IgD-negative memory B cell (primary cell): ENCODE measurements around the gene TDRD7. TPM values are rescaled to one million over a fixed set of nuclear protein-coding genes. Genes with fewer than 3 reads are reported as not detected.

Experiments used
- H3K27ac Mint-ChIP-seq, 3 donors: one replicate each; pipeline ENCODE4 v1.8.0; 2020 to 2022; ENCODE audit warnings: mild to moderate bottlenecking in 3 of 3, mixed read lengths in 3 of 3, moderate library complexity in 1 of 3
- H3K27me3 Mint-ChIP-seq: one replicate; pipeline ENCODE4 v1.8.0; 2021; ENCODE audit warnings: mixed read lengths
- H3K36me3 Mint-ChIP-seq: one replicate; pipeline ENCODE4 v1.8.0; 2020; ENCODE audit warnings: mild to moderate bottlenecking, mixed read lengths
- H3K4me1 Mint-ChIP-seq, 3 donors: one replicate each; pipeline ENCODE4 v1.8.0; 2020 to 2022; ENCODE audit warnings: mixed read lengths in 3 of 3, mild to moderate bottlenecking in 1 of 3
- H3K4me3 Mint-ChIP-seq, 4 donors: one replicate each; pipeline ENCODE4 v1.8.0; 2020 to 2022; ENCODE audit warnings: mild to moderate bottlenecking in 4 of 4, mixed read lengths in 4 of 4, moderate library complexity in 3 of 4
- H3K9me3 Mint-ChIP-seq, 3 donors: one replicate each; pipeline ENCODE4 v1.8.0; 2020 to 2021; ENCODE audit warnings: mixed read lengths in 3 of 3, mild to moderate bottlenecking in 1 of 3
- polyA plus RNA-seq: library from polyadenylated mRNA; unstranded; fragments of 300-500 nt; fragmentation: Illumina TruSeq; gene quantifications from one replicate; pipeline ENCODE4 v1.2.3, GENCODE V29; 2021

Gene TDRD7
- polyA plus RNA-seq, 1 donor from 2014 or later: 11.1 TPM

DNA sequence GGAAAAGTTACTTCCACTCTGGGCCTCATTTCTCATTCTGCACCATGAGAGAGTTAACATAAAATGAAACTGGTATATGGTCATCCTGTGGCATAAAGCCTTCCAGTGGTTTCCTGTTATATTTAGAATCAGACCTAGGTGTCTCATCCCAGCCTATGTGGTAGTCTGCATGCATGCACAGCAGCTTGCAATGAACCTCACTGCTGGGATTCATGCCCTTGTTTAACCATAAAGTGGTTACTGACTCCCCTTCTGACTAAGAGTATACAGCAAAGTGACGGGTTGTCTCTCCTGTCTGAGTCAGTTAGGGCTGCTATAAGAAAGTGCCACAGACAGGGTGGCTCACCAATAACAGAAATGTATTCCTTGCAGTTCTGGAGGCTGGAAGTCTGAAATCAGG, 14.7 kb upstream of the TDRD7 start:
- Mint-ChIP-seq H3K4me1 (peaks cover 0 to 2% (median 0%) of the 10 kb centered on the region in 3 donors), H3K27ac (no peak overlapping the region), H3K27me3 (no peaks in the 10 kb centered on the region), H3K4me3 (no peak overlapping the region), H3K9me3 (no peaks in the 10 kb centered on the region), H3K36me3 (no peaks in the 10 kb centered on the region)

- Mint-ChIP-seq H3K36me3 (peaks cover 1% of the 10 kb centered on the region), H3K9me3 (peaks cover 5 to 10% (median 6%) of the 10 kb centered on the region in 3 donors), H3K27ac (no peak overlapping the region), H3K4me1 (peaks cover 0 to 2% (median 0%) of the 10 kb centered on the region in 3 donors), H3K27me3 (peaks cover 6% of the 10 kb centered on the region), H3K4me3 (no peak overlapping the region)
Observed at GRCh38 chr9:97398999-97399758, 12.7 kb upstream of the TDRD7 start.

DNA sequence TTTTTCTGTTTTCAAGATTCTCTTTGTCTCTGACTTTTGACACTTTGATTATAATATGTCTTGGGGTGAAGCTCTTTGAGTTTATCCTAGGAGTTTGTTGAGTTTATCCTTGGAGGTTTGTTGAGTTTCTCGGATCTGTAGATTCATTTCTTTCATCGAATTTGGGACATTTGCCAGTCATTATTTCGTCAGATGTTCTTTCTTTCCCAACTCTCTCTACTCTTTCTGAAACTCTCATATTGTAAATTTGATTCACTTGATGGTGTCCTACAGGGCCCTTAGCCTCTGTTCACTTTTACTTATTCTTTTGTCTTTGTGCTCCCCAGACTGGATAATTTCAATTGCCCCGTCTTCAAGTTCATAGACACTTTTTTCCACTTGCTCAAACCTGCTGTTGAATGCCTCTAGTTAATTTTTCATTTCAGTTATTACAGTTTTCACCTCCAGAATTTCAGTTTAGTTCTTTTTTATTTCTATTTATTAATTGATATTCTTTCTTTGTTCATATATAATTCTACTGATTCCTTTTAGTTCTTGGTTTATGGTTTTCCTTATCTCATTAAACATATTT, 8.1 kb upstream of the TDRD7 start:
- Mint-ChIP-seq H3K27me3 (peaks cover 28% of the 10 kb centered on the region), H3K27ac (no peak overlapping the region), H3K36me3 (peaks cover 3% of the 10 kb centered on the region), H3K9me3 (peaks cover 6 to 14% (median 8%) of the 10 kb centered on the region in 3 donors), H3K4me1 (peaks cover 0 to 2% (median 0%) of the 10 kb centered on the region in 3 donors), H3K4me3 (no peak overlapping the region)

DNA sequence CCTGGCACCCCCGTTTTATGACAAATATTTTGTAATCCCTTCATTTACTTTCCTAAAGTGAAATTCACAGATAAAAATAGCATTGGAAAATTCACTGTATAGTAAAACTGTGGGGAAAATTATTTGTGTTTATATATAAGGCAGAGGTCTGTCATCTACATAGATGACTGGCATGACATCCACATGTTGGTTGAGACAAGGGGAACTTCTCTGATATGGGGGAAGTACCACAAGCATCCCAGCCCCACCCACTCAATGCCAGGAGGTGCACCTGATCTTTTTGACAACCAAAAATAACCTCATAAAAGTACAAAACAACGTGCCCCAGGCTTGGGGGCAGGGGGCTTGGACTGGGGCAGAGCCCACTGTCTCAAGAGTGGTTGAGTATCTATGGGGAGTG, 6.3 kb upstream of the TDRD7 start:
- Mint-ChIP-seq H3K4me3 (no peak overlapping the region), H3K36me3 (peaks cover 3% of the 10 kb centered on the region), H3K27me3 (peaks cover 34% of the 10 kb centered on the region), H3K9me3 (peaks cover 6 to 14% (median 10%) of the 10 kb centered on the region in 3 donors), H3K27ac (no peak overlapping the region), H3K4me1 (peaks cover 0 to under 1% (median 0%) of the 10 kb centered on the region in 3 donors)

- peaks cover 6 to 14% (median 10%) of the 10 kb centered on the region in 3 donors for H3K9me3 Mint-ChIP-seq
- H3K36me3 Mint-ChIP-seq: peaks cover 3% of the 10 kb centered on the region
- H3K27ac Mint-ChIP-seq: peak overlapping the region in 1 of 3 donors; percentile 32
- peaks cover 0 to 5% (median 4%) of the 10 kb centered on the region in 3 donors for H3K4me1 Mint-ChIP-seq
- peak overlapping the region in 1 of 4 donors; percentile 50 for H3K4me3 Mint-ChIP-seq
- H3K27me3 Mint-ChIP-seq: peaks cover 34% of the 10 kb centered on the region
Observed at GRCh38 chr9:97406620-97407177, 5.2 kb upstream of the TDRD7 start.

- Mint-ChIP-seq H3K36me3 (peaks cover 3% of the 10 kb centered on the region), H3K27me3 (peaks cover 33% of the 10 kb centered on the region), H3K9me3 (peaks cover 5 to 11% (median 9%) of the 10 kb centered on the region in 3 donors), H3K4me3 (peak overlapping the region in 1 of 4 donors; percentile 4), H3K4me1 (peaks cover 10 to 15% (median 11%) of the 10 kb centered on the region in 3 donors), H3K27ac (no peak overlapping the region)
Observed at GRCh38 chr9:97408562-97408961, 3.3 kb upstream of the TDRD7 start.

GRCh38 chr9:97411440-97411788, 482 bp upstream of the TDRD7 start:
- Mint-ChIP-seq H3K4me3 (peak overlapping the region; percentile 82 to 95 (median 90)), H3K36me3 (peaks cover 1% of the 10 kb centered on the region), H3K27ac (peak overlapping the region; percentile 84 to 95 (median 86)), H3K27me3 (peaks cover 18% of the 10 kb centered on the region), H3K4me1 (peaks cover 16 to 26% (median 22%) of the 10 kb centered on the region in 3 donors), H3K9me3 (peaks cover 0 to 3% (median 0%) of the 10 kb centered on the region in 3 donors)

- Mint-ChIP-seq H3K9me3 (peaks cover 0 to 3% (median 0%) of the 10 kb centered on the region in 3 donors), H3K36me3 (no peaks in the 10 kb centered on the region), H3K27ac (peak overlapping the region; percentile 47 to 72 (median 71)), H3K4me1 (peaks cover 16 to 35% (median 32%) of the 10 kb centered on the region in 3 donors), H3K27me3 (peaks cover 10% of the 10 kb centered on the region), H3K4me3 (peak overlapping the region; percentile 79 to 88 (median 80))
Observed at GRCh38 chr9:97412626-97413385, 910 bp downstream of the TDRD7 start.

DNA sequence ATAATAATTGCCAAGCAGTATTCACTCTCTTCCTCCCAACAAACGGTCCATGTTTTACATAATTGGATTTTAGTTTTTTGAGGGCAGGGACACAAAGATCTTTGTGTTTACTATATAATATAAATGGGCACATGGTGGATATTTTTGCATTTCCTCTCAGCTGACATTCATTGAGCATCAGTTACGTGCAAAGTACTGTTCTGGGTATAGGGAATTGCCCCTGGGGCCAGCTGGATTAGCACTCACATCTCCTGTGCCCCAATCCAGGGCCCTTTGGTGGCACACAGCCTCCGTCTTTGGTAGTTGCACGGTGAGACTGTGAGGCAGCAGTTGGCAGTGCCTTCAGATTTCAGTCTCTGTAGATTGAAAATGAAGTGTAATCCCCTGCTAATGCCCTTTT, 1.6 kb downstream of the TDRD7 start:
- Mint-ChIP-seq H3K4me1 (peaks cover 16 to 35% (median 32%) of the 10 kb centered on the region in 3 donors), H3K9me3 (peaks cover 0 to 3% (median 0%) of the 10 kb centered on the region in 3 donors), H3K27me3 (peaks cover 8% of the 10 kb centered on the region), H3K4me3 (peak overlapping the region; percentile 79 to 88 (median 80)), H3K36me3 (no peaks in the 10 kb centered on the region), H3K27ac (peak overlapping the region; percentile 47 to 72 (median 71))

DNA sequence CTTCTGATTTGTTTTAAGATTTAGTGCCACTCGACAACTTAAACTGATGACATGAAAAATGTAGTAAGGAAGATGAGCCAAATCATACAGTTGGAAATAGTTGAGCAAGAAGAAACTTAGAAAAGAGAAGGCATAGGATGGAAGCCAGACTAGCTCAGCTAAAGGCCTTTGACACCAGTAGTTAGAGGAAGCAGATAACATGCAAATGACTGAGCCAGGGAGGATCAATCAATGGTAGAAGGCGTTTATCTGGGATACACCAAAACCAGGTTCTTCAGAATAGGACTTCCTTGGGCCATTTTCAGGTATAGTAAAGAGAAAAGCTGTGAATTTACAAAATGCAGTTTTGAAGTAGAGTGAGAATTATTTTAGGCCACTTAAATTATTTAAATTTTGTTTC, 3.2 kb downstream of the TDRD7 start:
- no peaks in the 10 kb centered on the region for H3K9me3 Mint-ChIP-seq
- no peaks in the 10 kb centered on the region for H3K27me3 Mint-ChIP-seq
- peak overlapping the region in 1 of 4 donors; percentile 82 for H3K4me3 Mint-ChIP-seq
- no peak overlapping the region for H3K27ac Mint-ChIP-seq
- H3K4me1 Mint-ChIP-seq: peaks cover 20 to 44% (median 40%) of the 10 kb centered on the region in 3 donors
- peaks cover 1% of the 10 kb centered on the region for H3K36me3 Mint-ChIP-seq

DNA sequence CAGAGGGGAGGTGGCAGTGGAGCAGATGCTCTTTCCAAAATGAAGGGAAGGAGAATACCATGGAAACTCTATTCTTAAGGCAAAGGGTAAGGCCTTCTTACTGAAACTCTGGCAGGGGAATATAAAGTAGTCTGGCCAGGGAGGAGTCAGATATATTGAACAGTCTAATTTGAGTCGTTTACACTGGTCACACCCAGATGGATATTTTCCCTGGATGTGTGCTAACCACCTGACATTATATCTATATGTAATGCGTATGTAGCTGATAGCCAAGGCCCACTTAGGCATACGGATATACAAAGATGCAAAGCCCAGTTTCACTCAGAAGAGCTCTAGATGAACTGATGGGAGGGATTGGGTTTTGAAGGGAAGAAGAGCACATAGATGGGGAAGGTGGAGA, 7.0 kb downstream of the TDRD7 start:
- H3K9me3 Mint-ChIP-seq: peaks cover 0 to 4% (median 2%) of the 10 kb centered on the region in 3 donors
- H3K27me3 Mint-ChIP-seq: no peaks in the 10 kb centered on the region
- no peak overlapping the region for H3K4me3 Mint-ChIP-seq
- peaks cover 12 to 38% (median 27%) of the 10 kb centered on the region in 3 donors for H3K4me1 Mint-ChIP-seq
- H3K36me3 Mint-ChIP-seq: peaks cover 9% of the 10 kb centered on the region
- no peak overlapping the region for H3K27ac Mint-ChIP-seq

- H3K36me3 Mint-ChIP-seq: peaks cover 9% of the 10 kb centered on the region
- peaks cover 0 to 4% (median 2%) of the 10 kb centered on the region in 3 donors for H3K9me3 Mint-ChIP-seq
- H3K4me1 Mint-ChIP-seq: peaks cover 10 to 38% (median 29%) of the 10 kb centered on the region in 3 donors
- H3K4me3 Mint-ChIP-seq: no peak overlapping the region
- H3K27ac Mint-ChIP-seq: no peak overlapping the region
- no peaks in the 10 kb centered on the region for H3K27me3 Mint-ChIP-seq
Observed at GRCh38 chr9:97419309-97419867, 7.5 kb downstream of the TDRD7 start.

DNA sequence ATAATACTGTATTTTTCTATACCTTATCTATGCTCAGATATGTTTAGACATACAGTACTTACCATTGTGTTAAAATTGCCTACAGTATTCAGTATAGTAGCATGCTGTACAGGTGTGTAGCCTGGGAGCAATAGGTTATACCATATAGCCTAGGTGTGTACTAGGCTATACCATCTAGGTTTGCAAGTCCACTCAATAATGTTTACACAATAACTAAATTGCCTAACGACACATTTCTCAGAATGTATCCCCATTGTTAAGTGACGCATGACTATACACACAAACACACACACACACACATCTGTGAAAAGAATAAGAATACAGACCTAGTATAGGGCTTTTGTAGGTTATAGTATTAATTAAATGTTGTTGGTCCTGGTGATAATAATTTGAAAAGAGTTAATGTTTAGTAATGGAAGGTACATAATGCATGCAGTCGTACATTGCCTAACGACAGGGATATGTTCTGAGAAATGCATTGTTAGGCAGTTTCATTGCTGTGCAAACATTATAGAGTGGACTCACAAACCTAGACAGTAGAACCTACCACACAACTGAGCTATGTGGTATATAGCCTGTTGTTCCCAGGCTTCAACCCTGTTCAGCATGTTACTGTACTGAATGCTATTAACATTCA, 13.6 kb downstream of the TDRD7 start:
- Mint-ChIP-seq H3K36me3 (peaks cover 8% of the 10 kb centered on the region), H3K4me1 (peaks cover 2 to 9% (median 6%) of the 10 kb centered on the region in 3 donors), H3K27me3 (no peaks in the 10 kb centered on the region), H3K9me3 (peaks cover 0 to 4% (median 2%) of the 10 kb centered on the region in 3 donors), H3K4me3 (no peak overlapping the region), H3K27ac (peak overlapping the region in 1 of 3 donors; percentile 9)

DNA sequence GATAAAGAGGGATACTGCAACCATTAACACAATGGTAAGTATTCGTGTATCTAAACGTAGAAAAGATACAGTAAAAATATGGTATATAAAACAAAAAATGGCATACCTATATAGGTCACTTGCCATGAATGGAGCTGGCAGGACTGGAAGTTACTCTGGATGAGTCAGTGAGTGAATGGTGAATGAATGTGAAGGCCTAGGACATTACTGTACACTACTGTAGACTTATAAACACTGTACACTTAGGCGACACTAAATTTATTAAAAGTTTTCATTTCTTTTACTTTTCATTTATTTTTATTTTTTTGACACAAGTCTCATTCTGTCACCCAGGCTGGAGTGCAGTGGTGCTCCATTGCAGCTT, 14.1 kb downstream of the TDRD7 start:
- no peak overlapping the region for H3K4me3 Mint-ChIP-seq
- peaks cover 0 to 4% (median 2%) of the 10 kb centered on the region in 3 donors for H3K9me3 Mint-ChIP-seq
- H3K27me3 Mint-ChIP-seq: no peaks in the 10 kb centered on the region
- H3K4me1 Mint-ChIP-seq: peaks cover 2 to 6% (median 3%) of the 10 kb centered on the region in 3 donors
- no peak overlapping the region for H3K27ac Mint-ChIP-seq
- peaks cover 8% of the 10 kb centered on the region for H3K36me3 Mint-ChIP-seq
